Ectodermal cell (in vitro differentiated cells): ENCODE measurements around the gene C8G.

Experiments
- H3K27ac ChIP-seq: 2 replicates; pipeline ENCODE4 v1.7.0; 2013; ENCODE audit warnings: mild to moderate bottlenecking, low read depth, low read length; ENCODE audit not compliant: insufficient read depth, poor library complexity, severe bottlenecking
- H3K27me3 ChIP-seq: 2 replicates; pipeline ENCODE4 v1.7.0; 2013; ENCODE audit warnings: mild to moderate bottlenecking, low read length; ENCODE audit not compliant: insufficient read depth, control insufficient read depth, poor library complexity, severe bottlenecking
- H3K36me3 ChIP-seq: one replicate; pipeline ENCODE4 v1.7.0; 2013; ENCODE audit warnings: low read length; ENCODE audit not compliant: control insufficient read depth, insufficient read depth
- H3K4me1 ChIP-seq: one replicate; pipeline ENCODE4 v1.7.0; 2013; ENCODE audit warnings: low read length; ENCODE audit not compliant: control insufficient read depth, insufficient read depth
- H3K4me3 ChIP-seq: 2 replicates; pipeline ENCODE4 v1.7.0; 2013; ENCODE audit warnings: low read depth, low read length, control low read depth; ENCODE audit not compliant: insufficient read depth
- H3K9me3 ChIP-seq: 2 replicates; pipeline ENCODE4 v1.7.0; 2013; ENCODE audit warnings: mild to moderate bottlenecking, low read length, moderate library complexity; ENCODE audit not compliant: control insufficient read depth
- WGBS, 2 experiments: methylation state at CpG; one replicate each; pipeline ENCODE4 v1.1.7; 2013; ENCODE audit warnings: missing lambda C conversion rate in 2 of 2; 5-methylcytosine and 5-hydroxymethylcytosine counted together

Gene C8G

GRCh38 chr9:136982232-136983051, 37.4 kb downstream of the C8G start, which contains the start of gene LCNL1:
TSS of gene LCNL1 (plus strand) at chr9:136982993. CDS start at chr9:136983587, 594 bp downstream.
- 88% methylated on average over 18 of the region's 18 CpGs for WGBS, 2 experiments
- Histone ChIP-seq H3K4me3 (no peak within 1 kb of the TSS), H3K4me1 (peaks cover 2% of the 10 kb centered on the region), H3K9me3 (no peaks in the 10 kb centered on the region), H3K27ac (no peak within 1 kb of the TSS), H3K36me3 (no peaks in the 10 kb centered on the region), H3K27me3 (peaks cover 30% of the 10 kb centered on the region)

GRCh38 chr9:136983167-136983566, 38.1 kb downstream of the C8G start:
- WGBS, 2 experiments = 92 to 93% methylated on average over 9 of the region's 9 CpGs
- H3K36me3 ChIP-seq = no peaks in the 10 kb centered on the region
- H3K4me1 ChIP-seq = no peaks in the 10 kb centered on the region
- H3K27ac ChIP-seq = no peak overlapping the region
- no peak overlapping the region for H3K4me3 ChIP-seq
- H3K9me3 ChIP-seq = no peaks in the 10 kb centered on the region
- H3K27me3 ChIP-seq = peaks cover 28% of the 10 kb centered on the region

GRCh38 chr9:136983656-136984314, 38.7 kb downstream of the C8G start:
- Histone ChIP-seq H3K27me3 (peaks cover 28% of the 10 kb centered on the region), H3K4me1 (no peaks in the 10 kb centered on the region), H3K27ac (no peak overlapping the region), H3K9me3 (no peaks in the 10 kb centered on the region), H3K36me3 (no peaks in the 10 kb centered on the region), H3K4me3 (no peak overlapping the region)
- WGBS, 2 experiments = 90 to 91% methylated on average over 11 of the region's 11 CpGs

- 83 to 84% methylated on average over 29 of the region's 29 CpGs for WGBS, 2 experiments
- no peak overlapping the region for H3K4me3 ChIP-seq
- H3K4me1 ChIP-seq = no peaks in the 10 kb centered on the region
- H3K36me3 ChIP-seq = no peaks in the 10 kb centered on the region
- H3K27ac ChIP-seq = no peak overlapping the region
- no peaks in the 10 kb centered on the region for H3K9me3 ChIP-seq
- H3K27me3 ChIP-seq = peaks cover 28% of the 10 kb centered on the region
Measured at GRCh38 chr9:136984464-136985026, 39.5 kb downstream of the C8G start.

- no peaks in the 10 kb centered on the region for H3K9me3 ChIP-seq
- H3K27me3 ChIP-seq = peaks cover 28% of the 10 kb centered on the region
- WGBS, 2 experiments = 63 to 64% methylated on average over 48 of the region's 48 CpGs
- H3K27ac ChIP-seq = no peak overlapping the region
- no peak overlapping the region for H3K4me3 ChIP-seq
- no peaks in the 10 kb centered on the region for H3K4me1 ChIP-seq
- H3K36me3 ChIP-seq = no peaks in the 10 kb centered on the region
Measured at GRCh38 chr9:136985027-136985602, 40.1 kb downstream of the C8G start.

GRCh38 chr9:136985853-136986252, 40.8 kb downstream of the C8G start:
- Histone ChIP-seq H3K27me3 (peaks cover 28% of the 10 kb centered on the region), H3K4me1 (no peaks in the 10 kb centered on the region), H3K9me3 (no peaks in the 10 kb centered on the region), H3K36me3 (no peaks in the 10 kb centered on the region), H3K4me3 (no peak overlapping the region), H3K27ac (no peak overlapping the region)
- WGBS, 2 experiments = 73 to 76% methylated on average over 33 of the region's 33 CpGs

GRCh38 chr9:136988872-136989271, 43.8 kb downstream of the C8G start:
- Histone ChIP-seq H3K4me1 (peaks cover 9% of the 10 kb centered on the region), H3K9me3 (no peaks in the 10 kb centered on the region), H3K36me3 (no peaks in the 10 kb centered on the region), H3K27ac (no peak overlapping the region), H3K4me3 (no peak overlapping the region), H3K27me3 (peaks cover 38% of the 10 kb centered on the region)
- WGBS, 2 experiments = 89 to 92% methylated on average over 4 of the region's 4 CpGs

- peaks cover 42% of the 10 kb centered on the region for H3K27me3 ChIP-seq
- H3K4me1 ChIP-seq = peaks cover 9% of the 10 kb centered on the region
- no peak overlapping the region for H3K27ac ChIP-seq
- no peak overlapping the region for H3K4me3 ChIP-seq
- no peaks in the 10 kb centered on the region for H3K36me3 ChIP-seq
- H3K9me3 ChIP-seq = no peaks in the 10 kb centered on the region
- WGBS, 2 experiments = 77 to 78% methylated on average over 10 of the region's 10 CpGs
Measured at GRCh38 chr9:136990242-136990911, 45.3 kb downstream of the C8G start.

GRCh38 chr9:136991993-136992818, 47.2 kb downstream of the C8G start, which contains the start of gene PAXX:
TSS of gene PAXX (plus strand) at chr9:136992422. CDS start at chr9:136992444, 22 bp downstream.
- Histone ChIP-seq H3K27me3 (peaks cover 42% of the 10 kb centered on the region), H3K9me3 (no peaks in the 10 kb centered on the region), H3K4me1 (peaks cover 20% of the 10 kb centered on the region), H3K27ac (no peak within 1 kb of the TSS), H3K4me3 (peak within 1 kb of the TSS; percentile 78), H3K36me3 (no peaks in the 10 kb centered on the region)
- 4% methylated on average over 90 to 91 of the region's 92 CpGs for WGBS, 2 experiments
